ENCODE data around the gene PHYH.
A peak's percentile ranks its signal among the peaks of the same experiment; 100 is the strongest.
"Not testable (repeated sequence)": the region's sequence is repeated elsewhere in the genome, so short reads cannot be mapped to it uniquely, and the experiment has no call there.

PHYH gene

DNA sequence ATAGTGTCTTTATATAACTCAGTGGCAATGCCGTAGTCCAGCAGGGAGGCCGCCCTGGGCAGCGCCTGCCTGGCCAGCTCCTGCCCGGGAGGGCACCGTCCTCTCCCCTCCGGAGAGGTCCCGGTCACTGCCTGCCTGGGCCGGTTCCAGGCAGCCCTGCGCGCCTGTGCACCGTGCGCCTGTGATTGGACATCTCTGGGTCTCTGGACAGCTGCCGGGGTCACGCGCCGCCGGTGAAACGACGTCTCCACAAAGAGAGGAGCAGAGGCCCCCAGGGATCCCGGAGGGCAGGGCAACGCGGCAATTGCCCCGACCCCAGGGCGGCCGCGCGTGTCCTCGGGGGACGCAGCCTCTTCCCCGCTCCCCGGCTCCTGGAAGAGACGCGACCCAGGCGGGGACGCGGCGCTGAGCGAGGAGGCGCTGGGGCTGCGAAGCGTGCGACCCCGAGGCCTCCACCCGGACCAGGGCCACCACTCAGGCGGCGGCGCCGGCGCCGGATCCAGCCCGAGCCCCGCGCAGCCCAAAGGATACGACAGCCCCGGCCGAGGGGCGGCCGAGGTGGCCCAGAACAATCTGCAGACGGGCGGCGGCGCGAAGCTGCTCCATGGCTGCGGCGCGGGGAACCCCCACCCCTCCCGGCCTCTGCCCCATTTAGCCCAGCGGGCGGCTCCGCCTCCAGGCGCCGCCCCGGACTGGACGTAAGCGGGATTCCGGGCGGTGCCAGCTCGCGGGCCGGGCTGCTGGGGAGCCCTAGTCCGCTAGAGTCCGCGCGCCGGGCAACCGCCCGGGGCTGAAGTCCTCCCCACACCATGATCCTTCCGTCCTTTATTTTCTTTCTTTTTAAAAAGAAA, at the start of gene PHYH:
PHYH (minus strand) TSS at position 628 of the 851 bp plus-strand sequence; CDS start at position 606, 22 bp downstream.
- DNase-seq = peak; percentile 25

DNA sequence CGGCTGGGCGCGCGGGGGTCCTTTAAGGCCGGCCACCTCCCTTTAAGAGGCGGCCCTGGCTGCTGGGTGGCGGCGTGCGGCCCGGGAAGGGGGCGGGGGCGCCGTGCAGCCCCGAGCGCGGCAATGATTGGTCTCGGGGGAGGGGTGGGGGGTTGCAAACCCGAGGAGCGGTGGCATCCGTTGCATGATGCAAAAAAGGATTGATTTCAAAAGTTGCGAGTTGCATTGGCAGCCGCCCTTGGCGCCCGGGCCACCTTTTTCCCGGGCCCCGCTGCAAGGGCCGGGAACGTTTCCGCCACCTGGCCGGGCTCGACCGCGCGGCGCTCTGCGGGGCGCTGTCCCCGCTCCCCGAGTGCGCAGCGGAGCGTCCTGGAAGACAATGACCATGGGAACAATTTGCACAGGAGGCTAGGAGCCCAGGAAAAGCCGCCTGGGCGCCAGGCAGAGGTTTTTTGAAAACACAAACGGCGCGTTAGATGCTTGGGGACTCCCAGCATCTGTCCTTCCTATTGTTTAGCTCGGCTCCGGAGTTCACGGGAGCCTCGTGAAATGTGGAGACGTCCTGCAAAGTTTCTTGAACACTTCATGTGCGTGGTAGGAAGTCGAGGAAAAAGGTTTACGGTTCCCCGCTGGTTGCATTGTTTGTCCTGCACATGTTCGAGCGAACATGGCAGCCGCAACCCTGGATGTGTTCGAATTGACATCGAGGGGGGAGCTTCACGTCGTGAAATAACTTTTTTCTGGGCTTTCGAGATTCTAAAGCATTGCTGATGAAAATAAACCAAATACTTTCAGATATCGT, 48.6 kb upstream of the PHYH start, which contains the start of gene SEPHS1:
SEPHS1 (minus strand) TSS at position 78 of the 802 bp plus-strand sequence. CDS start 3,343 bp downstream, outside the sequence.
- DNase-seq = peak; percentile 78

DNA sequence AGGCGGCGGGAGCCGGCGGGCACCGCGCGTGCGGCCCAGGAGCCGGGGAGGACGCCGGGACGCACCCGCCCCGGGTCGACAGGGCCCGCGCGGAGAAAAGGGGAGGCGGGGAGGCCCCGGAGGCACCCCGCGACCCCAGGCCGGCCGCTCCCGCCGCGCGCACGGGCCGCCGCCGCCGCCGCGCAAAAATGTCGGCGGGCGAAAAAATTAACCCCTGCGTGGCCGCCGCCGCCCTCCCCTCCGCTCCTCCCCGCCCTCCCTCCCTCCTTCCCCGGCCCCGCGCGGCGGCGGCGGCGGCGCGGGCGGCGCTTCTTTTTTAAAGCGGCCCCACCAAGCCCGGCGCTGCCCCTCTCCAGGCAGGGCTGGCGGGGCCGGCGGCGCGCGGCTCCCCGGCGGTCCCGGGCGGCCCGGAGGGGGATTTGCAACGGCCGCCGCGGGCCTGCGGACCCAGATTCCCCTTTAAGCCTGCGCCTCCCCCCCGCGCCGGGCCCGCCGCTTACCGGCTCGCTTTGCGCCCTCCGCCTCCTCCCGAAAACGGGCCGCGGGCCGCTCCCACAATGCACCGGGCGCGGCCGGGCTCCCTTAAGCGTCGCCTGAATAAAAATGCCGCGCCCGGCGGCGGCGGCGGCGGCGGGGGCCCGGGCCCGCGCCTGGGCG, 47.8 kb upstream of the PHYH start:
- DNase-seq = no peak

DNA sequence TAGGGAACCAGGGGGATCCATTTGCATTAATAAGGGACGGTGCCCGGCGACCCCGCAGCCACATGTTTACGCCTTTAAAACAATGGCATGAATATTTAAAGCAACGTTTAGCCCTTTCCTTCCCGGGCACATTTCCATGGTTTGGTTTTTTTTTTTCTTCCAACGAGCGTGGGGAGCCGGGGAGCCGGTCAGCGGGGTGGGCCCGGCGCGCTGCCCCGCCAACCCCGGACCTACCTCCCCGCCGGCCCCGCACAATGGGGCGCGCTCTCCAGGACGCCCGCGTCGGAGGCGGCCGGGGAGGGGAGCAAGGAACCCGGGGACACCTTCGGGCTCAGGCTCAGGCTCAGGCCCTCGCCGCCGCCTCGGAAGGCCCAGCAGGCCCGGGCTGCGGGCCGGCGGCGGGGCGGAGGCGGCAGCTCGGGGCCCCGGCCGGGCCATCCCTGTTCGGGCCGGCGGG, 47.2 kb upstream of the PHYH start:
- DNase-seq = no peak

DNA sequence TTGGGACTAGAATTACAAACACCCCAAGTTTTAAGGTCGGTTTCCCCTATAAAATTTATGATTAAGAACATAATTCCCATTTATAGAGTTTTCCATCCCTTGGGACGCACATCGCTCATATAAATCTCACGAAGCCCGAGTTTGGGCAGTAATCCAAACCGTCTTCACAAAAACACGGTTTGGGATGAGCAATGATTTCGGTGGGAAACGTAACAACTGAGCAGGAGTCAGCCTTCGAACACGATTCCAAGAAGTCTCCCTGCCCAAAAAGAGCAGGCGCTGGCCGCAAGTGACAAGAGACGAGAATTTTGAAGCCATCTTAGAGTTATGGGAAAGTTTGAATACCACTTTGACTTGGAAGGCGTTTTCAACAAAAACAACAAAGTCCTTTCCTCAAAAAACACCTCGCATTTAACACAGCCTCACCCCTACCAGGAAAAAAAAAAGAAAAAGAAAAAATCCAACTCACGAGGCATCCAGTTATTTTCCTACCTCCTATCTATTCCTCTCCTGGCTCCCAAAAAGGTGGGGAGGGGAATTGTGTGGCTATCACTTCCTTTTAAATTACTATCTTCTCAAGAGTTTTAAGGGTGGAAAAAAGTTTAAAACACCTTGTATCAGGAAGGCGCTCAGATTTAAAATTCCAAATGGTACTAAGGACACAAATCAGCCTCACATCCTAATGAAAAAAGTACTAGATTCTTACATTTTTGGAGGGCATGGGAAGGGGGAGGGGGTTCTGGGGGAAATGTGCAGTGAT, 46.6 kb upstream of the PHYH start:
- no peak for DNase-seq

DNA sequence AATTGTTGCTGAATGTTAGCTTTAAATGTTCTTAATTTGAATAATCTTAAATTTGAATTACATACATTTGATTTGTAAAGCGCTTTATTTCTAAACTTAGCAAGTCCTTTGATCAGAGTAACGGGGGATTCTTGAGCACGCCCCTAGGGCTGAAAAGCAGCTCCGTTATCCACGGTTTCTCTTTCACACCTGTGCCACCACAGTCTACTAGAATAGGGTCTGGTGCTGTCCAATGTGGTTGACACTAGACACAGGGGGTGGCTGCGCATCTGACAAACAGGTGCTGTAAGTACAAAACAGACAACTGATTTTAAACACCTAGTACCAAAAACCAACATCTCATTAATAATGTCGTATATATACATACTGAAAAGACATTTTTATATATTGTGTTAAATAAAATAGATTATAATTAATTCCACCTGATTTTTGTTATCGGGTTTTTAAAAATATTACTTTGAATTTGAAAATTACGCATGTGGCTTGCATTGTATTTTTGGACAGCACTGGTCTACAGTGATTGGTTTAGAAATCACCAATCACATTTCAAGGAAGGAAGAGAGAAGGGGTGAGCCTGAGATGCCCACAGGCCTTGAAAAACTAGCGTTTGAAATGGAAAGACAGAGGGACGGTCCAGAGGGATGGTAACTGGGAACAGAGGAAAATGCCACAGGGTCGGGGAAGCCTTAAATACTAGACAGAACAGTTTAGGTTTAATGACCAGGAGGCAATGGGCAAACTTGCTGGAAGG, 40.9 kb upstream of the PHYH start:
- no peak for DNase-seq

DNA sequence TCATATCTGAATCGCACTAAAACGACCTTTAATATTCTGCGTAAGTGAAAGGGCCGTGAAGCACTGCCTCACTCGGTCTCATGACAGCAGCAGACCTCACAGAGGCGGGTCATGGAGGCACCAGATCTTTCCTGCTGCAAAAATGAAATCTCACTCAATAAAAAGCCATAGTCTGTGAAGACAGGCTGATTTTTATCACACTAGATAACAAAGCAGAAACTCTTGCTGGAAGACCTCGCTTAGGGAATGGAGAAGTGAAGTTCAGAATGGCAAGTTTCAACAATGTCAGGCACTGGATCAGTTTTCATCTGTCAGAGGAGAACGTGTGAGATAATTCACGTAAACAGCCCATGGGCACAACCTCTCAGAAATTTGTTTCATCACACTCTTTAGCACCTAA, 40.2 kb upstream of the PHYH start:
- no peak for DNase-seq

DNA sequence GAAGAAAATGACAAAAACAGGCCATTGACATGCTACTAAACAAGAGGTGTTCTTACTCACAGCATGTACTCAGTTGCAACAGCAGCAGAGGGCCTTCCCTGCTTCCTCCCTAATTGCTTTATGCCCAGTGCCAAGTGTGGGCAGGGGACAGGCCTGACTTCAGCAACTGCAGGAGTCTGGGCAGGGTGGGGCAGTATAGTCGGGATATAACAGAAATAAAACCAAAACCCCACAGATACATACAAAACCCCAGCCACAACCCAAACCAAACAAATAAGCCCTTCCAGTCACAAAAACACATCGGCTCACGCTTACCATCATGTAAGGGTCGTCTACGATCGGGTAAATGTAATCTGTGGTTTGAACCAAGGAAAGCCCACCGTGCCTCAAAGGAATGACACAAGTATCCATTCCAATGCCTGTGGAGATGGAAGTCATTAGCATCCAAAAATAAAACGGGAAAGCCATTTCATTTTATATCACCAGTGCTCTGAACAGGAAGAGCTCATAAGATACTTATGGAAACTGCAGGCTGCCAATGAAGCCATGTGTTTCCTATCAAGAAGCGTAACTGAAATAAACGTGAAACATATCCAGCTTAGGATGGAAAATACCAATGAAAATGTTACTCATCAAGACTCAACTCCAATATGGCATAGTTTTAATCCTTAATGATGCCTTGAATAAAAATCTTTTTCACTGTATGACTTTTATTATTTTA, 38.7 kb upstream of the PHYH start:
- DNase-seq = no peak

DNA sequence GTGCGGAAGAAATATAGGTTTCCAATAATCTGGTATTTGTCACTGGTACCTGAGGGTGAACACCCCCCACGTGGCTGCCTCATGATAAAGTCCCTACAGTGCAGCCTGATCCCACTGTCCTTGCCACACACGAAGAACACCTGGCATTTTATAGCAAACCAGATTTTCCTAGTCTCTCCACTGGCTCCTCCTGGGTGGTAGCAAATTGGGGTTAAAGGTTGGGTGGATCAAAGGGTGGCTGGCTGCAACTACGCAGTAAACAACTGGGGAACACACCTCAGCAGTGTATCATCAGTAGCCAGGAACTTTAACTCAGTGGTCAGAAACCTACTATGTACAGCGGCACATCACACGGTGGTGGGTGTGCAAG, 37.9 kb upstream of the PHYH start:
- no peak for DNase-seq

DNA sequence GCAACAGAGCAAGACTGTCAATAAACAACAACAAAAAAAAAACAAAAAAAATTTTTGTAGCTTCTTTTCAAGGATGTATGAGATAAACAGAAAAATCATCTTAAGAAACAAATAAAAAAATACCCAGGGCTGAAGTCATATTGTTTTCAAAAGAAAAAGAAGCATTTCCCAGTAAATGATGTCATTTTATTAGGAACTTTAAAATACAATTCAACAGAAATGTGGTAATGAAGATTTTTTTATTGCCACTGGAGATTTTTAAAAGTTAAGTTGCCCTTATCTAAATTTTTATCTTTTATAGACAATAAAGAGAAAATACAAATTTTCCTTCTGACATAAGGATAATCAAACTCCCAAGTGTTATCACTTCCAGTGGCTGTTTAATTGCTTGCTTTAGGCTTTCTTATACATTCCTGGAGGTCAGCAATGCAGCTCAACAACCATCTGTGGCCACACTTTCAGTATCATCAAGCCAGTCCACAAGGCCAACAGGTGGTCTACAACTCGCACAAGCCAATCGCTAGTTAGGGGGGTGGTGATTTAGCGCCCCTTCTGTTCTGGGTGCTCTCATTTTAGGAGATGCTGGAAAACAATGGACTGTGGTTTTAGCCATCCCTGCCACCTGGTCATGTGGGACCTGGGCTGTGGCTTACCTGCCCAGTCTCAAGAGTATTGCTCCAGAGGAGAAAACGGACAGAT, 37.4 kb upstream of the PHYH start:
- DNase-seq = no peak

DNA sequence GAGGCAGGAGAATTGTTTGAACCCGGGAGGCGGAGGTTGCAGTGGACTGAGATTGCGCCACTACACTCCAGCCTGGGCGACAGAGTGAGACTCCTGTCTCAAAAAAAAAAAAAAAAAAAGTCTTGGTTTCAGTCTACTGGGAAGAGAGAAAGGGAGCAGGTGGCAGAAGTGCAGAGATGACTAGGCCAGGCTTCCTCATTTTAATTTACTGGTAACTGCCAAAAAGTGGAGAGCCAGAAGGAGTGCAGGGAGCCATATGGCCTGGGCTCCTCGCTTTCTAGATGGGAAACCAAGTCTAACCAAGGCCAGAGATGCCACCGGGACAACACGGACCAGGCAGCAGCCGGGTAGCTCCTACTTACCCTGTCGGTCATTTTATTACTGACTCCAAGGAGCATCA, 36.0 kb upstream of the PHYH start:
- no peak for DNase-seq

DNA sequence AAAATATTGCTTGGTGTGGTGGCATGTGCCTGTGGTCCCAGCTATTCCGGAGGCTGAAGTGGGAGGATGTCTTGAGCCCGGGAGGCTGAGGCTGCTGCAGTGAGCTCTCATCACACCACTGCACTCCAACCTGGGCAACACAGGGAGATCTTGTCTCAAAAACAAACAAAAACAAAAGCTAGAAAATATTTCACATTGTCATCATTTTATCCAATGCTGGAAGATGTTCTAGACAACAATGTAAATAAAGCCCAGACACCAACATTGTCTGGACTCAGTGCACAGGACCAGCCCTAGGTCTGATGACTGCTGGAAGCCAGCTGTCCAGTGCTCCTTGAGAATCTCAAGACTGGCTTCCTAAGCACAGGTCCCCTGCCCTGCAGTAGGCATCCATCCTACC, 34.7 kb upstream of the PHYH start:
- DNase-seq = no peak

DNA sequence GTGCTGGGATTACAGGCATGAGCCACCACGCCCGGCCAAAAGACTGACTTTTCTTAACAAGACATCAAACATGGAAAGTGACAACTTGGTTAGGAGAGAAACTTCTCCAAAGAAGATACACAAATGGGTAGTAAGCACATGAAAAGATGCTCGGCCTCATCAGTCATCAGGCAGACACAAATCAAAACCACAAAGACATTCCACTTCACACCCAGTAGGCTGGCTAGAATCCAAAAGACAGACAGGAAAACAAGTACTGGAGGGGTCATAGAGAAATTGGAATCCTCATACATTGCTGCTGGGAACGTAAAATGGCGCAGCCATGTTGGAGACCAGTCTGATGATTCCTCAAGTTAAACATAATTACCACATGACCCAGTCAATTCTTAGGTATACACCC, 31.8 kb upstream of the PHYH start:
- no peak for DNase-seq

DNA sequence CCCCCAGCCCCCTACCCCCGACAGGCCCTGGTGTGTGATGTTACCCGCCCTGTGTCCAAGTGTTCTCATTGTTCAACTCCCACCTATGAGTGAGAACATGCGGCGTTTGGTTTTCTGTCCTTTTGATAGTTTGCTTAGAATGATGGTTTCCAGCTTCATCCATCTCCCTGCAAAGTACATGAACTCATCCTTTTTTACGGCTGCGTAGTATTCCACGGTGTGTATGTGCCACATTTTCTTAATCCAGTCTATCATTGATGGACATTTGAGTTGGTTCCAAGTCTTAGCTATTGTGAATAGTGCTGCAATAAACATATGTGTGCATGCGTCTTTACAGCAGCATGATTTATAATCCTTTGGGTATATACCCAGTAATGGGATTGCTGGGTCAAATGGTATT, 31.1 kb upstream of the PHYH start:
- DNase-seq = not testable (repeated sequence)

DNA sequence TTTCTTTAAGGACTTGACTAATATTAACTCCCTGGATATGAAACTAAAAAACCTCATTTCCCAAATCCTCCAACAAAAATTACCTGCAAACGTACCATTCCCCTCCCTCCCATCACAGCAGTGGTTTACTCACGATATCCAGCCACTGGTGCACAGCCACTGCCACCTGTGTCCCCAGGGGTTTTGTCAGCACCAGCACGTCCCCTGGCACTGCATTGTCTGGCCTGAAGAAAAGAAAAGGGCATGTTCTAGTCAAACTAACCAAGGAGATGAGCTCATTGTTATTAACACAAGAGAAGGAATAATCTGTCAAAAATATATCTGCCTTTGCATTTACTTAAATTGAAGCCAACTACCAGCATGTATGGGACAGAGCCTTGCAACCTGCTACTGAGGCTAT, 29.7 kb upstream of the PHYH start:
- no peak for DNase-seq

DNA sequence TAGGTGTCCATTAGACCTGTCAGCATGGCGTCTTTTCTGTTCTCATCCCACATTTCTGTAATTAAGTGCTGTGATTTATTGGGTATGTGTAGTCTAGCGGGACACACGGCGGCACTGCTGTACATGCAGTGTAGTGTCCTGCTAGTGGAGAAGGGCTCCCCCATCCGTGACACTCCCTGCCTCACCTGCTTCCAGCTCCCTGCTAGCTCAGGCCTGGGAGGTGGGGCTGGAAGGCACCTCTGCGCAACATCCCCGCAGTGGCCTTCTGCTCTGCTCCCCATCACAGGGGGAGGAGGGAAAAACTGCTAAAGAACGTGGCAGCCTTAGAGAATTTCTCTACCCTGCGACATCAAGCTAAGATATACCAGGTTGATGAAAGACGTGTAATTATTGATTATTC, 28.7 kb upstream of the PHYH start:
- no peak for DNase-seq

DNA sequence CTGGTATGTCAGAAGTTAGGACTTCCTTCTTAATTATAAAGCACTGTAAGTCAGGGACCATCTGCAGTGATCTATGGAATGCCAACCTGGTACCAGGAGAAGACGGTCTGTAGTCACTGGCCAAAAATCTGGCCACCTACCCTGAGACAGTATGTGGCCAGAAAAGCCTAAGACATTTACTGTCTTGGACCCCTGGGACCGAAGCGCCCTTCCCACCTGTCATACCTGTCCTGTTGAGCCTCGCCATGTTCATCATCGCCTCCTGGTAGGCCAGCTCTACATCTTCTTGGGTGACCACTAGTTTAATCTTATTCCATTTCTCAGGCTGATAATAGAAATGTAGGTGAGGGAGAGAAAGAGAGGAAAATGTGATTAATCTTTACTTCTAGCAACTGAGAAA, 28.3 kb upstream of the PHYH start:
- DNase-seq = no peak

DNA sequence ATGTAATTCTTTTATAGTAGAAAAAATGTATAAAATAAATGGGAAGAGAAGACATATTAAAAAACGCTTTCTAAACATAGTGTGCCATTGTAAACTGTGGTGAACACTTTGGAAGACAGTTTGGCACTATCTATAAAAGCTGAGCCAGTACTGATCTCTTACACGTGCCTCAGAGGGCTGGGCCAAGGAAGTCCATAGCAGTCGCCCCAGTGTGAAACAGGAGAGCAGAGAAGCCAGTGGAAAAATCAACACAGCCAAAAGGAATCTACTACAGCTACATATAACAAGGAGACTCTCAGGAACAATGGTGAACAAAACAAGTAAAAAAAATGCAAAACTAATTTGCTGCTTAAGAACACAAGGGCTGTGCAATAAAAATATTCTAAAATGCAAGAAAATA, 27.7 kb upstream of the PHYH start:
- no peak for DNase-seq

DNA sequence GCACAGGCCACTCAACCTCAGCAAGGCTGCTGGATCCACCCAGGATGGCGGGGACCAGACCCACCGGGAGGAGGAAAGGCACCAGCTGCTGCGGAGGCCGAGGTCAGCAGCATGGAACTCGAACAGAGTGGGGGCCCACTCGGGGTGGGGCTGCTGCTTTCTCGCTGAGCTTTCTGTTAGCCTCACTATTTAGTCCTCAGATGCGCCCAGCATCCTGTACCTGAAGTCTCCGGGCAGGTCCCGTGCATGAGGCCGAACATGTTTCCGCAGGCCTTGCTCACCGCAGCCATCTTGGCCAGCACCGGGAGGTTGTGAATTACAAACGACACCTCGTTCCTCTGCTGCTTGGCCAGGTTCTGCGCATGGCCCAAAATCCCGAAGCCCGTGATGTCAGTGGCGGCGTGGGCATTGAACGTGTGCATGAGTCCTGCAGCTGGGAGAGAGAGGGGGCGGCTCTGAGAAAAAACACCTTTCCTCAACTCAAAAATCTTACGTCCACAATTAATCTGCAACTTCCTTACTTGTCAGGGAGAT, 22.8 kb upstream of the PHYH start:
- no peak for DNase-seq

DNA sequence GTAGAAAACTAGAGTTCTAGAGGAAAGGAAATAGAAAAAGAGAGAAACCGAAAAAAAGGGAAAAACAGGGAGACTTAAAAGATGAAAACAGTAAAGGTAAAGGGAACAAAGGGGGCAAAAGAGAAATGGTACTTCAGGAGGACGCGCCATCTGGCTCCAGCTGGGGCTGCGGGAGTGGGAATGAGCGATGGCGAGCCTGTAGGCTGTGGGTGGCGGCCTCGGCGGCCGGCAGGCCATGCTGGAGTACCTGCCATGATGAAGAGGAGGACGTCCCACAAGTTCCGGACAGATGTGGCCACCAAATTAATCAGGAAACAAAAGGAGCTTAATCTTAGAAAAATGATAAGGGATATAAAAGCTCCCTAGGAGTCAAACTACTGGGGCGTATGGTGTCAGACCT, 21.7 kb upstream of the PHYH start:
- DNase-seq = no peak

Measured in NCI-H1048 (cell line).